LHCN-M2 (cell line): ENCODE results near the gene ABI1. TPM values are rescaled to one million over a fixed set of nuclear protein-coding genes. Genes with fewer than 3 reads are reported as not detected.
"Not testable (repeated sequence)": the region's sequence is repeated elsewhere in the genome, so short reads cannot be mapped to it uniquely, and the experiment has no call there.

Experiments used
- DNase-seq: peaks from one replicate; pipeline ENCODE4 v3.0.0-alpha.2; 2012; ENCODE audit warnings: low read depth
- polyA plus RNA-seq: library from polyadenylated mRNA; unstranded; fragments of >200 nt; gene quantifications from one replicate; pipeline ENCODE4 v1.2.1, GENCODE V29; 2012; ENCODE audit warnings: missing spikeins
- total RNA-seq: library from RNA; depleted of rRNA; stranded (reverse); fragments of >200 nt; gene quantifications from 2 replicates; pipeline ENCODE4 v1.2.3, GENCODE V29; 2014; rRNA removed

ABI1 gene
- 29.0 and 42.8 TPM in 2 replicates for total RNA-seq
- 26.6 TPM for polyA plus RNA-seq

DNA sequence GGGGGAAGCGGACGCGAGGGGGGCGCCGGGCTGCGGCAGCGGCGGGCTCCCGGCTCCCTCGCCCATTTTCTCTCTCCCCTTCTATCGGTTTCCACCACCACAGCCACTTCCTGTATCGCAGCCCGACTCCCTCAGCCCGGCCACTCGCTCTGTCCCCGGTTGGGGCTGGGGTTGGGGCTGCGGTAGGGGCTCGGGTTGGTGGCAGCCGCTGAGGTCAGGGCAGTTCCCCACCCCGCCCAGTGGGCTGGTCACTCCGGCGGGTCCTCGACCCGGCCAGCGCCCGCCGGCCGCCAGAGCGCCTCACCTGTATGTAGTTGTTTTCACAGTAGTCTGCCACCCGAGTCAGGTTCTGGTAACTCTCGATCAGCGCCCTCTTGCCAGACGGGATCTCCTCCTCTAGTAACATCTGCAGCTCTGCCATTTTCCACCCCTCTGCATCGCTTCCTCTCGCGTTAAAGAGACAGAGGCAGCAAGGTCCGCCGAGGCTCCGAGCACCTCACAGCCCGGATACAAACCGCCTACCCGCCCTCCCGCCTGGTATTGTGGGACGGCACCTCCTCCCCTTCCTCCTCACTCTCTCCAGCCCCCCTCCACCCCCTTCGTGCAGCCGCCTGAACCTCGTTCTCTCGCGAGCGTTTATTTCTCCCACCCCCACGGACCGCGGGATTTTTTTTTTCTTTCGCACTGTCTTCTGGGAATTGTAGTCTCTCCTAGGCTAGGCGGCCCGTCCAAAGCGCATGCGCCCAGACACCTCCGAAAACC is at the start of gene ABI1:
Gene ABI1 (minus strand): TSS at position 516 of the 762 bp plus-strand sequence. CDS start 95 bp downstream, at position 421.
- peak; percentile 98 for DNase-seq

DNA sequence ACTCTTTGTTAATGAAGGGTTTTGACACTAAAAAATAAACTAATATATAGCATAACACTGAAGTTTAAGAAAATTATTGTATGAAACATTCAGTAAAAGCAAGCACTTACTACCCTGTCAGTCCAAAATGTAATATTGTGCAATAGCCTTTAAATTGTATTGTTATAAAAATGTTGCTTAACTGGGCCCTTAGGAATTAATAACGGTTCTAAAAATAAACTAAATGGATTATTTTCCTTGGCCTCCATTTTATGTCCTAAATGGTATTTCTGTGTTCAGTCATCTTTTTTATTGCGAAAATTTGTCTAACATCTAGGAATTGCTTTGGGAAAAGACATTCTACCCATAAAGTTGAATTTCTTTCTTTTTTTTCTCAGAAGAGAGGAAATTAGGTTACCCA is 49.0 kb upstream of the ABI1 start:
- no peak for DNase-seq

DNA sequence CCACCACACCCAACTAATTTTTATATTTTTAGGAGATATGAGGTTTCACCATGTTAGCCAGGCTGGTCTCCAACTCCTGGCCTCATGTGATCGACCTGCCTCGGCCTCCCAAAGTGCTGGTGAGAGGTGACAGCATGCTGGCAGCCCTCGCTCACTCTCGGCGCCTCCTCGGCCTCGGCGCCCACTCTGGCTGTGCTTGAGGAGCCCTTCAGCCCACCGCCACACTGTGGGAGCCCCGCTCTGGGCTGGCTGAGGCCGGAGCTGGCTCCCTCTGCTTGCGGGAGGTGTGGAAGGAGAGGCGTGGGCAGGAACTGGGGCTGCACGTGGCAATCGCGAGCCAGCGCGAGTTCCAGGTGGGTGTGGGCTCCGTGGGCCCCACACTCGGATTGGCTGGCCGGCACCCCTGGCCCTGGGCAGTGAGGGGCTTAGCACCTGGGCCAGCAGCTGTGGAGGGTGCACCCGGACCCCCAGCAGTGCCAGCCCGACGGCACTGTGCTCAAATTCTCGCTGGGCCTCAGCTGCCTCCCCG is 44.6 kb upstream of the ABI1 start:
- DNase-seq = not testable (repeated sequence)

DNA sequence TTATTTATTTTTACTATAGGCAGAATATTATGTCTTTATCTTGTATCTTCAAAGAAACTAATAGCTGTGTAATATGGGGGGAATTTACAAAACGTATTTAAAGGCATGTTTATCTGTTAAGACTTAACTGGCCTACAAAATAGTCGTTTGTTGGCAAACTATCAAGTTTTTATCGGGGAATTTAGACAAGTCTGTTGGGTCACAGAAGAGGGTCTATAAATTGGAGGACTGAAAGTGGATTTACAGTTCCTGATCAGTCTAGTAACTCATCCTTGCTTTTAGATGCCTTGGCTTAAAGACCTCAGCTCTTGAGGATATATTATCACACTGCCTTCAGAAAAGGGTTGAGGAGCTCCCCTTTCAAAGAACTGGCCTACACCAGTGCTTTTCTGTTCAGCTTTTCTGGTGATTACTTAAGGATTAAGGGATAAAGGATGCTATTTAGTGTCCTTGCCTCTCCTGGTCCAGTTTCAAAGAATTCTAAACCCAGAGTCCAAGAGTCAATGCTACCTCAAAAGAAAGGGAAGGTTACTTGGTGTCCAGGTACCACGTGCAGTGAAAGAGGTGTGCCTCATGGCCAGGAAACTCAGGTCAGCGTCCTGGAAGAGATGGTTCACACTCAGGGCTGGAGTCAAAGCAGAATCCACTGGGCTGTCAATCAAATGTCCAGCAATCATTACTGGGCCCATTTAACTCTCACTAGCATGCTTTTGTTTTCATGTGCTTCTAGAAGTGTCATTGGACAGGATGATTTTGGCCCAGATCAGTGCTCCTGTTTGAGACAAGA is 42.9 kb upstream of the ABI1 start:
- DNase-seq = no peak

DNA sequence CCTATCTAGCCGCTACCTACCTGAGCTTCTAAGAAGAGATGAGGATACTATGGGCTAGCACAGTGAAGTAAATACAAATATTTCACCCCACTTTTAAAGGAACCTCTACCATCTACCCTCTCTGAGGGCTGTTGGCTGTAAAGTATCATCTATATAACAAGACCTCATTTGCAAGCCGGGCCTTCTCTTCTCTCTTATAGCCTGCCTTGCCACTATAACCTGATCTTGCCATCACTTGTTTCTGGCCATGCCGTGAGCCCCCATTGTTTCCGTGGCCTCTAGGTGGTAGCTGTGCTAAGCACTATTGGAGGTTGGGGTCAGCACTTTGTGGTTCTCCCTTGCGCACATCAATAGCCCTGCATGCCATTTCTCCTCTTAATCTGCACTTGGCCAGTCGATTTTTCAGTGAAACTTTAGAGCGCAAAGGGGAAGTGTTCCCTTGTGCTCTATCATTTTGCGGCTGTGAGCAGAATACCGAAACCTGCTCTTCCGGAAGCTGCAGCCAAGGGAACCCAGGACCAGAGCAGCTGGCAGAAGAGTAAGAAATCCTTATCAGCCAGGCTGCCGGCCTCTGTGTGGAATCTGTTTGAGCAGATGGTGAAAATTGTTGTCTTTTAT is 31.7 kb upstream of the ABI1 start:
- DNase-seq = not testable (repeated sequence)

DNA sequence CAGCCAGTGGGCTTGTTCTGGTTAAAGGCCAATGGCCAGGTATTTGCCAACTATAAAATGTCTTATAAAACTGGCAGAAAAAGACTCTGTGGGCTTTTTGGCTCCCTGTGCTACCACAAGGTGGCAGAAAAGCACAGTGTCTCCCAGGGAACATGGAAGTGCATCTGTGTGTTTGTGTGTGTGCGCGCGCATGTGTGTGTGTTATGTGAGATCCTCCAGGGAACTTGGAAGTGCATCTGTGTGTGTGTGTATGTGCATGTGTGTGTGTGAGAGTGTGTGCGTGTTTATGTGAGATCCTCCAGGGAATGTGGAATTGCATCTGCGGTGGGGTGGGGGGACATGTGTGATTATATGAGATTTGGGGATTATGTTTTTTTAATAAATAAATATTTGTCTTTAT is 30.2 kb upstream of the ABI1 start:
- DNase-seq = peak; percentile 72

DNA sequence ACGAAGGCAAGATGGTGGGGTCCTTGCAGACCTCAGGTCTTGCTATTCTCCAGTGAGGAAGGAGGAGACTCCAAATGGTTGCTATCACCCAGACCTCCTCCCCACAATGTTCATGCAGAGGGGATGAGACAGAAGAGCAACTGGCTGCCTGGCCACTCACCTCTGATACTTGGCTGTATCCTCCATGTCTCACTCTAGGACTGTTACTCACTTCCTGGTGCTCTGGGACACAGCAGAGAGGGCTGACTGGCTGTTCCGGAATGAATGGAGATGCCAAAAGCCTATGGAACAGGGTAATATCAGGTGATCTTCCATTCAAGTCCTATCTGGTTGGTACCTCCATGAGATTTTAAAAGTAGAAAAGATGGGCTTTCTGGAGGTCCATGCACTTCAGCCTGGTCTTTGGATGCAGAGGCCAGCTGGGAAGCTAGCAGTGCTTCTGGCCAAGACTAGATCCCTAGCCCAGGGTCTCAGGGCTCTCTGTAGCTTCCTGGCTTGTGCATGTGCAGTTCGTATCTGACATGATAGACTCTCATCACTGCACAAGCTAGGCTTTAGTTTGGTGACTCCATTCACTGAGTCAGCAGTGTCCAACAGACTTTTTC is 27.0 kb upstream of the ABI1 start:
- no peak for DNase-seq

DNA sequence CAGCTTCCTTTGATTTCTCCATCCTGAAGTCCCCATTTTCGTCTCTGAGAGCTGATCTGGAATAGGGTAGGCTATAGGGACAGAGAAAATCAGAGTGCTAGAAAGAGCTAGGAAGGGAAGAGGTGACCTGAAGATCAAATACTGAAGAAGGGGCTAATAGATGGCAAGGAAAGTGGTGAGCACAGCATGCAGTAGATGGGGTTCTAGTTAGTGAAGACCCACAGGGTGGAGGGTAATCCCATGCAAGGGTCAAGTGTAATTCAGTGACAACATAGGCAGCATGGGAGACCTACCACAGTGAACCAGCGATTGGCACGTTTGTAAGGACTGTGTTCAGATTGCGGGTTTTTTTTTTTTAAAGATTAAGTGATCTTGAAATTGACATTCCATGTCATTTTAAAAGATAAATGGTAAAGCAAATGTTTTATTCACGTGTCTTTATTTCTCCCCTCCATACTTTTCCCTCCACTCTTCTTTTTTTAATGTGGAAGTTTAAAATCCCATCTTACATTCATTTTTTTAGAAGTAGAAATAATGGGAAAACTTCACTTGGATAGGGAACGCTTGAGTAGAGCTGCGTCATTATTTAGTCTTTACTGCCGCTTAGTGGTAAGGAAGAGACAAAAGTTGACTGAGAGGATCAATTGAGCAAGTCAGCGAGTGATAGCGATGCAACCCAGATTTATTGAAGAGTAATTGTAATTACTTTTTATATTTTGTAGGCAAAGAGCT is 21.0 kb upstream of the ABI1 start:
- DNase-seq = peak; percentile 66

DNA sequence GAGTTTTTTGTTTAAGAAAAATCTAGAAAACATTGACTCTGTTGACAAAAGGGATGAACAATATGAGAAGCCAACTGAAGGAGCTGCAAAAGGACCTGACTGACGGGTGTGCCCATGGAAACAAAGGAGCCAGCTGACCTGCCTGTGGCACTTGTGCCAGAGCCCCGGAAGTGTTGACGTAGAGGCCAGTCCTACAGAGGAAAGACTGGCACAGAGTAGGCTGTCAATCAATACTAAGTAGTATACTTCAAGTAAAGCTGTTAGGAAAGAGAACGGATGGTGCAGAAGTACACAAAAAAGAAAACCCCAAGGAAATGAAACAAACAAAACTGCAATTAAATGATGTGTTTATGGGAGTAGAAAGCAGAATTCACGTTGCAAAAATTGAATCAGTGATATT is 19.0 kb upstream of the ABI1 start:
- DNase-seq = no peak

DNA sequence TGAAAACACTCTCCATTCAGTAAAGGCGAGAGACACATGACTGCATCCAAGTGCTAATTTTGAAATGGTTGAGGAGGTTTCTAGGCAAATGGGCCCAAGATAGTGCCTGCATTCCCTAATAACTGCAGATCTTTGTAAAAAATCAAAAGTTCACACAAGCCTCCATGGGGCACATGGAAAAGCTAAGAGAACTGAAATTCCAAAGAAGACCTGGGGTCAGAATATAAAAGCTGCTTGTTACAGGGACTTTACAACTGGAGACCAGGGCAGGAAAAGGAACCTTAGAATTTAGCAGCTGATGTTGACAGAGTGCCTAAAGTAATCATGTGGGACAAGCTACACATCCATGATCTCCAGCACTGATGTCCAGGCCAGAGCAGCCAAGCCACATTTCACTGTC is 10.0 kb upstream of the ABI1 start:
- no peak for DNase-seq

DNA sequence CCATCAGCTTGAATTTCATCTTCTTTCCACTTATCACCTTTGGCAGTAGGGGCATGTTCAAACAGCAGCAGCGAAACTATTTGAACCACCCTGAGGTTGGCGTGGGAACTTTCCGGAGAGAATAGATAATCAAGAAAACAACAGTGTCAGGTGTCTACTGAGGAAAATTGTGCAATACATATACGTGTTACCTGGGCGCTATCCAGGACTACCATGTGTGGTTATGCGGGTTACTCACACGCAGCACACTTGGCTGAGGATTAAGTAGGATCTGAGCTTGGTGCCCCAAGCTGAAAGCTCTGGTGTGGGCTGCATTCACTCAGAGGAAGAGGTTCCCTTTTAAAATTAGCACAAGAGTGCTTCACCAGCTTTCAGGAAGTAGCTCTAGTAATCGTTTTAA is 8.8 kb upstream of the ABI1 start:
- DNase-seq = no peak

DNA sequence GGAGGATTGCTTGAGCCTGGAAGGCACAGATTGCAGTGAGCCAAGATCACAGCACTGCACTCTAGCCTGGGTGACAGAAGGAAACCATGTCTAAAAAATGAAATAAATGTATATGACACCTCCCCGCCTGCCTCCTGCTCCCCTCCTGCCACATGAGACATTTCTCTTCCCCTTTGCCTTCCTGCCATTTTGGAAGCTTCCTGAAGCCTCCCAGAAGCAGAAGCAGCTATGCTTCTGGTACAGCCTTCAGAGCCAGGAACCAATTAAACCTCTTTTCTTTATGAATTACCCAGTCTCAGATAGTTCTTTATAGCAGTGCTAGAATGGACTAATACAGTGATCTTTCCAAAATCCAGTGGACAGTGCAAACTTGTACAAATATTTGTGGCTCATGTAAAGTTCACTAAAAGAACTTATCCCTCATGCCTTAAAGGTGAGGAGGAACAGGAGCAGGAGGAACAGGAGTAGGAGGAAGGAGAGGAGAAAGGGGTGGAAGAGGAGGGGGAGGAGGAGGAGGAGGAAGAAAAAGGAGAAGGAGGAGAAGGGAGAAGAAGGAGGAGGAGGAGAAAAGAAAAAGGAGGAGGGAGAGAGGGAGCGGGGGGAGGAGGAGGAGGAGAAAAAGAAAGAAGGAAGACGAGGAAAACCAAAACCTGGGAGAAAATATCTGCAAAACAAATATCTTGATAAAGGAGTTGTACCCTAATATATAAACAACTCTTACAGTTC is 2.8 kb upstream of the ABI1 start:
- no peak for DNase-seq

DNA sequence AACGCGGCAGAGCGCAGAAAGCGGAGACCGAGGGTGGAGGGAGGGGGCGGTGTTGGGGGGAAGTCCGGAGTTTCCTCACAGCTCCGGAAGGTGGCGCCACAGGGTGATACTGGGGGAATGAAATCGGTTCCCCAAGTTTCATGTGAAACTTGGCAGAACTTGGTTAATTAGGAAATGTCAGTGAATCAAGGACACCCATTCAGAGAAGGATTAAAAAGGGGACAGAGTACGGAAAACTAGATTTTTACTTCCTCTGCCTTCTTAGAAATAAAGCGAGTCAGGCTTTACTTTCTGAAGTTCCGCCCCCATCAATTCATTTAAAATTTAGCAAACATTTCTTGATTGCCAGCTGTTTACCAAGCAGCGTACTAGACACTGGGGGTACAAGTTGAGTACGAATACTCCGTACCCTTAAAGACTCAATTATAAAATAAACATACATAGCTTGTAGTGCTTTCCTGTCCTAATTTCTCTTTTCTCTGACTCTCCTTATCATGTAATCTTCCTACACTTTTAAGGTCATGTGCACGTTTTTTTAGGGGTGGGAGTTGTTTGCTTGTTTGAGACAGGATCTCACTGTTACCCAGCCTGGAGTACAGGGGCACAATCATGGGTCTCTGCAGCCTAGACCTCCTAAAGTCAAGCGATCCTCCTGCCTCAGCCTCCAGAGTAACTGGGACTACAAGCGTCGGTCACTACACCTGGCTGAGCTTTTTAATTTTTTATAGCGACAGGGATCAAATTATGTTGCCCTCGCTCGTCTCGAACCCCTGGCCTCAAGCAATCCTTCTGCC is 644 bp upstream of the ABI1 start:
- DNase-seq = no peak

DNA sequence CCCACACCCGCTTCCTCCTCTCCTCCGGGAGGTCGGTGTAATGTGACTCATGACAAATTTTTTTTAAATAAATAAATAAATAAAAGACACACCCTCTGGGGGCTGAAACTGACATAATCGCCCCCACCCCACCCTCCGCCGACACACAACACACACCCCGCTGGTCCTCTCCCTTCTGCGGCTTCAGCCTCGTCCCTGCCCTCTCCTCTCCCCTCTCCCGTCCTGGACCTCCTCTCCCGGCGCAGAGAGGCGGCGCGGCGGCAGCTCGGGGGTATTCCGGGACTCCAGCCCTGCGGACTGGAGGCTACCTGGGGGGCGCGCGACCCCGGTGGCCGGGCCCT is 686 bp downstream of the ABI1 start:
- peak; percentile 72 for DNase-seq

DNA sequence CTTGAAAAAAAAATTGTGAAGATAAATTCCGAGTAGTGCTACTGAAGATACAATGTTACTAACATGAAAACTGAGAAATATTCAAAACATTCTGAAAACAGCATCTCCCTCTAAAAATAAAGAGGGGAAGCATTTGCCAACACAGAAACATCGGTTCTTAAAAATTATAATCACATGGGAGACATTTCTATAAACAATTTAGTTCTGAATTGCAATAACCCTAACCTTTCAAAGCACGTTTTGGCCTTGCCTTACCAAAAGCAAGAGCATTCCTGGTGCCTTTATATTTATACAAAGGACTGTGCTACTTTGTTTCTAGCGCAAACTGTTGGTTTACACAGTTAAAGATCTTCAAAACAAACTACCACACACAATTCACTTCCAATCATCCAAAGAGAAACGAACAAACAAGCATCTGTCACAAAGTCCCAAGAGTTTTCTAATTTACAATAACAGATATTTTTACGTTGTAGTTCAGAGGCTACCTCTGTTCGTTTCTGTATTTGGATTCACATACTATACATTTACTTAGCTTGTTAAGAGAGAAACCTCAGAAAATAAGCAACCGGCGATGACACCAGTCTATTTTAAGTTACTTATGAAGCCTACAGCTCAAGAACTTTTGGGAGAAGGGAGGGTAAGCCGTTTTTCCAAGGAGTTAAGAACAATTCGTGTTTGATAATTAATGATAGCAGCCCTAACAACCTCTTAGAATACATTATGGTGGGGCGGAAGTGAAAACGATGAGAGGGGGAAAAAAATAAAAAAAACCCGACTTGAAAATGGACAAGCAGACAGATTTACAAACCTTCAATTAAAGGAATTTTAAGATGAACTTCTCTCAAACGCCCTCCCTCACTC is 1.3 kb downstream of the ABI1 start:
- DNase-seq = peak; percentile 10

DNA sequence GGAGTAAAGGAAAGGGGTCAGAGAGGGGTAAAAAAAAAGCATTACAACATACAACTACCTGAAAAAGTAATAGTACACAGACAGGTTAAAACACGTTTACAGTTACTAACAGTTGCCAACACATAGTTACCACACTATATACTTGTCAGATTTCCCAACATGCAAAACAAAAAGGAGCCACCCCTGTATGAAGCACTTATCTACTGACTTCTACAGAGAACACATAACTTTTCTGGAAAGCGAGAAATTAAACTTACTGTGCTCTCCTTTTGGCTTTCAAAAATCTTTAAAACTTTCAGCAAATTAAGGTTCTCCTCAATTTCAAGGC is 2.1 kb downstream of the ABI1 start:
- no peak for DNase-seq

DNA sequence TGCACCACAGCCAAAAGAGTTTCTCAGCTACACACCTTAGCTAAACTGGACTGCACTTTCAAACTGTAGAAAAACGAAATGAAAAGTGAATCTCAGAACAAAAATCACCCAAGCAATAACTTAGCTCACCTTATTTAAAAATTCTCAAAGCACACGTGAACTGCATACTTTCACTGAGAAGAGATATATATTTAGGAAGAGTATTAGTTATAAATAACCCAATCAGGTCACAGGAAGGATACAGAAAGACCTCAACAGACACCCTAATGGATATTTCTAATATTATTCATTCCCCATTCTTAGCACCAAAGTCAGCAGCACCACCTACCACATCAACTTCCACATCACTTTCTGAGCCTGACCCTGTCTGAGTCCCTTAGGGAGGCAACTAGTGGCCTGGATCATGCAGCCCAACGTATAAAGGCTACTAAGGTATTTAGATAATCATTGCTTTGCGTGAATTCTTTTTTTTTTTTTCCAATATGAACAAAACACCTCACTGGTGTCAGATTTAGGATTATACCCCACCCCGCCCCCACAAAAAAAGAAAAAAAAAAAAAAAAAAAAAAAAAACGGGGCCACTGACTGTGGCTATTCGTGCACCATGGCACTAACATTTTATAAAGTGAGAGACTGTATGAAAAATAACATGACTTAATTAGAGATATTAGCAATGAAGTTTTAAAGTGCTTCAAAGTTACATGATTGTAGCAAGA is 2.6 kb downstream of the ABI1 start:
- DNase-seq = peak; percentile 19

DNA sequence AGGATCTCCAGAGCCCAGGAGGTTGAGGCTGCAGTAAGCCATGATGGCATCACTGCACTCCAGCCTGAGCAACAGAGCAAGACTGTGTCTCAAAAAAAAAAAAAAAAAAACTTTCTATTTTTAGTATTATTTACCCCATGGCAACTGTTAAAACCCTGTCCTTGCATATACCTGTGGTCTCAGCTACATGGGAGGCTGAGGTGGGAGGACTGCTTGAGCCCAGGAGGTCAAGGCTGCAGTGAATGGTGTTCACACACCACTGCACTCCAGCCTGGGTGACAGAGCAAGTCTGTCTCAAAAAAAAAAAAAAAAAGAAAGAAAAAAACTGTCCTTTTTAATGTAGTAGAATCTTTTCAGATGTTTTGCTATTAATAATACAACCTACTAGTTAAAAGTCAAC is 3.2 kb downstream of the ABI1 start:
- DNase-seq = not testable (repeated sequence)
